Measurements from ENCODE around the gene L1TD1.
"Not testable (repeated sequence)": the region's sequence is repeated elsewhere in the genome, so short reads cannot be mapped to it uniquely, and the experiment has no call there.

L1TD1 gene

GRCh38 chr1:62194651-62195544, at the start of gene L1TD1:
Gene L1TD1 (plus strand): TSS chr1:62194849. CDS start chr1:62206629, 11,780 bp downstream.
- DNase-seq = no peak

- DNase-seq = no peak
Measured at GRCh38 chr1:62159940-62160348, 34.7 kb upstream of the L1TD1 start.

GRCh38 chr1:62161711-62162110, 32.9 kb upstream of the L1TD1 start:
- DNase-seq = no peak

- DNase-seq = not testable (repeated sequence)
Measured at GRCh38 chr1:62170380-62170779, 24.3 kb upstream of the L1TD1 start.

- DNase-seq = no peak
Measured at GRCh38 chr1:62175568-62176179, 19.0 kb upstream of the L1TD1 start.

GRCh38 chr1:62176597-62177312, 17.9 kb upstream of the L1TD1 start:
- no peak for DNase-seq

- no peak for DNase-seq
Measured at GRCh38 chr1:62177621-62178020, 17.0 kb upstream of the L1TD1 start.

GRCh38 chr1:62178372-62178771, 16.3 kb upstream of the L1TD1 start:
- DNase-seq = no peak

GRCh38 chr1:62180054-62180453, 14.6 kb upstream of the L1TD1 start:
- DNase-seq = not testable (repeated sequence)

GRCh38 chr1:62180639-62181038, 14.0 kb upstream of the L1TD1 start:
- no peak for DNase-seq

GRCh38 chr1:62181532-62181931, 13.1 kb upstream of the L1TD1 start:
- no peak for DNase-seq

GRCh38 chr1:62182157-62182556, 12.5 kb upstream of the L1TD1 start:
- not testable (repeated sequence) for DNase-seq

GRCh38 chr1:62183164-62184020, 11.3 kb upstream of the L1TD1 start:
- not testable (repeated sequence) for DNase-seq

GRCh38 chr1:62184336-62184735, 10.3 kb upstream of the L1TD1 start:
- no peak for DNase-seq

- not testable (repeated sequence) for DNase-seq
Measured at GRCh38 chr1:62185233-62185632, 9.4 kb upstream of the L1TD1 start.

- no peak for DNase-seq
Measured at GRCh38 chr1:62185677-62186076, 9.0 kb upstream of the L1TD1 start.

GRCh38 chr1:62187548-62187947, 7.1 kb upstream of the L1TD1 start:
- DNase-seq = no peak

GRCh38 chr1:62188111-62188510, 6.5 kb upstream of the L1TD1 start:
- no peak for DNase-seq

GRCh38 chr1:62196086-62196690, 1.5 kb downstream of the L1TD1 start:
- DNase-seq = no peak

- DNase-seq = no peak
Measured at GRCh38 chr1:62198069-62198780, 3.6 kb downstream of the L1TD1 start.

GRCh38 chr1:62198781-62199125, 4.1 kb downstream of the L1TD1 start:
- no peak for DNase-seq

- no peak for DNase-seq
Measured at GRCh38 chr1:62207187-62207586, 12.5 kb downstream of the L1TD1 start.
